Nucleus accumbens (tissue), 56 donors: ENCODE measurements around the gene IL1RN.

ENCODE experiments used
- DNase-seq, 56 donors: peaks; one replicate each; lab custom pipeline; 2025; lab: John Stamatoyannopoulos, UW

Gene IL1RN

DNA sequence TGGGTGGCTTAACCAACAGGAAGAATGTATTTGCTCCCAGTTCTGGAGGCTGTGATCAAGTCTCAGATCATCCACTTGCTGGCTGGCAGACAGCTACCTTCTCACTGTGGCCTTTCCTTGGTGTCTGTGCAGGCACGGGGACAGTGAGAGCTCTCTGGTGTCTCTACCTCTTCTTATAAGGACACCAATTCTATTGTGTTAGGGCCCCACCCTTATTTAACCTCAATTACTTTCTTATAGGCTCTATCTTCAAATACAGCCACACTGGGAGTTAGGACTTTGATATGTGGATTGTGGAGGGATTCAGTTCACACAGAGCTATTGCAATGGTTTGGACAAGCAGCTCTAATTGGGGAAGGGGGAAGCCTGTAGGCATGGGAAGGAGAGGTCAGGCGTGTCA lies 25.3 kb upstream of the IL1RN start:
- no peak for DNase-seq

GRCh38 chr2:113103277-113103676 lies 24.1 kb upstream of the IL1RN start:
- DNase-seq: no peak

GRCh38 chr2:113104054-113104611 lies 23.3 kb upstream of the IL1RN start:
- peak in 12 of 56 donors; percentile 7 to 67 (median 11) for DNase-seq

DNA sequence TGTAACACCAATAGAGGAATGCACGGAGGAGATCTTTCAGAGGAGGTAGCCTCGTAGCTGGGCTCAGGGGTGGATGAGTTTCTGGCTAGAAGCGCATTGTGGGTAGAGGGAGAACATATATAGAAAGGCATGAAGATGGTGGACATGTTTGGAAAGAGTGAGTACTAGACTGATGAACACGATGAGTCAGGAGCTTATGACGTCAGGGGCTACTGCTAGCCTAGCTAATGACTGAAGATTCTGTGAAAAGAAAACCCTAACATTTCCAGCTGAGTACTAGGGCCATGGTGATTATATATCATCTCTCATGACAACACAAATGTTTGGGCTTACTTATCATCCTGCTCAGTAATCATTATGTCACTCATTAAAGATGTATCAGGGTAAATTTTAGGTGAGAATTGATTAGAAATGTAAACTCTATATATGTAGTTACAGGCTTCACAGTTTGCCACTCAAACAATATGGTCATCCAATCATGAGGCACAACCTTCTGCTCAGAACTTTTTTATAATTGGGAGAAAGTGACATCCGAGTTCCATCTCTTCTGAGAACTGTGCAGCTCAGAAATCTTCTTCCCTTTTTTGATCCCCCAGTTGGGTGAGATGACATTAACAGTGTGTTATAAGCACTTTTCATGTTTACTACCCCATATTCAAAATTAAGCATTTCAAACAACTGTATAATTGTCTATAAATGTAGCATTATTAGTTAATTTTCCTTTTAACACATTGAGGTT lies 22.2 kb upstream of the IL1RN start:
- no peak for DNase-seq

- no peak for DNase-seq
These were observed 16.3 kb upstream of the IL1RN start for GRCh38 chr2:113111121-113111520.

- DNase-seq: no peak
These were observed 15.5 kb upstream of the IL1RN start for GRCh38 chr2:113111823-113112287.

GRCh38 chr2:113112441-113112840 lies 15.0 kb upstream of the IL1RN start:
- no peak for DNase-seq

DNA sequence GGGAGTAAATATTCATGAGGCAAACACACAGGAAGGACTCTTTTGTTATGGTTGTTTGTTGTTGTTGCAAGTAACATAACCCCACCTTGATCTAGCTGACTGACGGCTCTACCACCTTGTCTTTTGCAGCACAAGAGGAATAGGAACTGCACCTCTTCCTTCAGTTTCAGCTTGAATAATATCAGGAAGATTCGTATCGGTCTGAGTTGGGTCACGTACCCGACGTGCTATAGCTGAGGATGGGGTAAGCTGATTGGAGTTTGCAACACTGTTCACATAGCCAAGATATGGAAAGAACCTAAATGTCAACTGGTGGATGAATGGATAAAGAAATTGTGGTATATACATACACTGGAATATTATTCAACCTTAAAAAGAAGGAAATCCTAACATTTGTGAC lies 14.5 kb upstream of the IL1RN start:
- DNase-seq: no peak

- DNase-seq: no peak
These were observed 13.6 kb upstream of the IL1RN start for GRCh38 chr2:113113807-113114206.

DNA sequence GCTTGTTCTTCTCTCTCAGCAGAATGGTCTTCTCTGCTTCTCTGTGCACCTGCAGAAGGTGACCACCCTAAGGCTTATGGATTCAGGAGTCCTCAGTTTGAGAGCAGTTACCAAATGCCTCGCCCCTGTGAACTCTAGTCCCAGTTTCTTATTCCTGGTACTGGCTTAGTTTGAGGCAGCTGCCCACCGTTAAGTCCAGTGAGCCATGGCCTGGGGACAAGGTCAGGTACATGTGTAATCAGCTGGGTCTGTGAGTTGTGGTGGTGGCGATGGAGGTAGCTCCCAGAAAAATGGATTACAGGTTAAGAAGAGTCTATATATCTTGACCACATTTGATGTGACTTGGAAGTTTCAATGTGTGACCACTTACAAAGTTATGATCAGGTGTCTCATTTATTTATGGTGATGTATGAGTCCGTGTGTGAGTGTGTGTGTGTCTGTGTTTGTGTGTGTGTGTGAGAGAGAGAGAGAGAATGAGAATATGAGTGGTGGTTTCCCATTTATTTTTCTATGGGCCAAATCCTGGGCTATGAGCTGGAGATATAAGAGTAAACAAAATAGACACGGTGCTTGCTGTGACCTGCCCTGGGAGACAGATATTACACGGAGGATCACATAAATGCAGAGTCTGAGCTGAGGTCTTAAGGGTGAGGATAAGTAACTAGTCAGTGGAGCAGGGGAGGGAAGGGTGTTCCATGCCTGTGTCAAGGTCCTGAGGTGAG lies 13.0 kb upstream of the IL1RN start:
- no peak for DNase-seq

DNA sequence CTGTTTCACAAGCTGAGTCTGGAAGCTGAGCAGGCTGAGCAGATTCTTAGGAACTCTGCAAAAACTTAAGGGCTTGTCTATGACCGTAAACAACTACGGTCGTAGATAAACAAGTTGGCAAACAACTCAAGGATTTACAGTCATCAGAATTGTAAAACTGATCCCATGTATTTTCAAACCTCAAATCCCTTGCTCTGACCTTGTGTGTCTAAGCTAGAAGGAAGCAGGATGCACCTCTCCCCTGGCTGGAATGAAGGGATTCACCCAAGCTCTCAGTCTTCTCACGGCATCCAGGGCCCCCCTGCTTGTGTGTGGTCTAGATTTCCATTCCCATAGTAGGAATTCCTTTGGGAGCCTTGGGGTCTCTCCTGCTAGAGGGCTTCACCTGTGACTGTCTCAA lies 12.4 kb upstream of the IL1RN start:
- no peak for DNase-seq

DNA sequence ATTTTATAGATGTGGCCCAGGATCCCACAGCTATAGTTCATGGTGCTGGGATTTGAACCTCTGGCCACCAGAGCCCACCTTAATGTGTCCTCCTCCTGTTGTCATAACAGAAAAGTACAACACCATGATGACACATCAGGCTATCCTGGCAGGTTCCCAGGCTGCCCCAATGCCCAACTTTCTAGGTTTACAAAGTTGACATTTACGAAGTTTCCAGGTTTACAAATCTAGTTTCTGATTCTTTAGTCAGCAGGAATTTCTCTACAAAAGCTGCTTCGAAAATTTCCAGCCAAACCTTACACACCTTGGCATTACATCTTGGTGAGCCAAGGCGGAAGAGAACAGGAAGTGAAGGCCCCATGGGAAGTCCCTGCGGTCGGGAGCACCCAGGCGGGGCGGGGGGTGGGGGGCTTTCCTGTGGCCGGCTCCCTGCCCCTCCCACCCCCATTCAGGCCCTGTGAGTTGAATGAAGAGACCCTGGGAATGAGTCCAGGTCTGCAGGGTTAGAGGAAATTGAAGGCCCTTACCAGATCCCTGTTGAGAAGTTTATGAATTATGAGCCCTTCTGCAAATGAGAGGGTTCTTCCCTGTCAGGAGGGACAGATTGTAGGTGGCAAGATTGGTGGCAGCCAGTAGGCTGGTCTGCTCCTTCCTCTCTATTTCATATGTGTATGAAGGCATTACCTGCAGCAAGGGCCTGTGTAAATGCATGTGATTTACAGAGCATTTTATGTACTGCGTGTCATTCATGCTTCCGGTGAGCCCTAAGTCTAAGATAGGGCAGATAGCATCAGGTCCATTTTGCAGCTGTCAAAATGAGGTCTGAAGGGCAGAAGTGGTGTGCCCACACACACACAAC lies 11.1 kb upstream of the IL1RN start:
- no peak for DNase-seq

DNA sequence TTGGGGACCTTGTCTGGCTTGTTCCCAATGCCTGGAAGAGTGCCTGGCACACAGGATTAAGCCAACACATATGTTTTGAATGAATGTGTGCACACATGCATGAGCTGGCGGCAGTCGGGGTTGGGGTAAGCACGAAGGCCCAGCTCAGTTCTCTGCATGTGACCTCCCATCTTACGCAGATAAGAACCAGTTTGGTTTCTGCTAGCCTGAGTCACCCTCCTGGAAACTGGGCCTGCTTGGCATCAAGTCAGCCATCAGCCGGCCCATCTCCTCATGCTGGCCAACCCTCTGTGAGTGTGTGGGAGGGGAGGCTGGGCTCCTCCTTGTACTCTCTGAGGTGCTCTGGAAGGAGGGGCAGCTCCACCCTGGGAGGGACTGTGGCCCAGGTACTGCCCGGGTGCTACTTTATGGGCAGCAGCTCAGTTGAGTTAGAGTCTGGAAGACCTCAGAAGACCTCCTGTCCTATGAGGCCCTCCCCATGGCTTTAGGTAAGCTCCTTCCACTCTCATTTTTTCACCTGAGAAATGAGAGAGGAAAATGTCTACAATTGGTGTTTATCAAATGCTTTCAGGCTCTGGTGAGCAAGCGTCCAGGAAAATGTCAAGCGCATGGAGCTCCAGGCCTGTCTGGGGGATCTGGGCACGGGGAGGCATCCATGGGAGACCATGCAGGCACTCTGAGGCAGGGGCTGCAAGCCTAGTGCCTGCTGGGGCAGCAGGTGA lies 9.7 kb upstream of the IL1RN start:
- no peak for DNase-seq

DNA sequence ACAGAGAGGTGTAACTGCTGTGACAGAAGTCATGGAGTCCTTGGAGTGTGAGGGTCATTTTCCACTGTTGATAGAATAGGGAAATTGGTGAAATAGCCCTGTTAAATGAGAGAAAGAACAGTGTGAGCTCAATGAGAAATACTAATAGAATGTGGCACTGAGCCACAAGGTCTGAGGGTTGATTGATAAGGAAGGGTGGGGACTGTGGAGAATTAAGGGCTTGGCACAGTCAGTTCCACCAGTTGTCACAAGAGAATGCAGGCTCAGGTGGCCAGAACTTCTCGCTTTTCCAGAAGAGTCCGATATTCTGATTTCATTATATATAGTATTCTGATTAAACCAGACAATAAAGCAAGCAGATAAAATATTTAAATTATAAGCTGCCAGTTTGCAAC lies 9.1 kb upstream of the IL1RN start:
- no peak for DNase-seq

DNA sequence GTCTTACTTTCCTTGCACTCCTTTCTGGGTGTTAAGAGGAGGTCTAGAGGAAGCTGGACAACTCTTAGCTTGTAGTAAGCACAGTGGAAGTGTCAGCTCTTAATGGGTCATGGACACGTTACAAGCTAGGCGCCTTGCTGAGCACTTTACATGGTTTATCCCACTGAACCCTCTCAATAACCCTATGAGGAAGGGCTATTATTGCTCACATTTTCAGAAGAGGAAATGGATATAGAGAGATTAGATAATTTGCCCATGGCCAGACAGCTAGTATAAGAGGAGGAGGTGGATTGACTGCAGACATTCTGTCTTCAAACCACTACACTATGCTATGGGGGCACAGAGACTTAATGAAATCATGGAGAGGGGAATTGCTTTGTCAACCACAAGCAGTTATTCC lies 8.3 kb upstream of the IL1RN start:
- no peak for DNase-seq

- no peak for DNase-seq
These were observed 6.5 kb upstream of the IL1RN start for GRCh38 chr2:113120861-113121260.

DNA sequence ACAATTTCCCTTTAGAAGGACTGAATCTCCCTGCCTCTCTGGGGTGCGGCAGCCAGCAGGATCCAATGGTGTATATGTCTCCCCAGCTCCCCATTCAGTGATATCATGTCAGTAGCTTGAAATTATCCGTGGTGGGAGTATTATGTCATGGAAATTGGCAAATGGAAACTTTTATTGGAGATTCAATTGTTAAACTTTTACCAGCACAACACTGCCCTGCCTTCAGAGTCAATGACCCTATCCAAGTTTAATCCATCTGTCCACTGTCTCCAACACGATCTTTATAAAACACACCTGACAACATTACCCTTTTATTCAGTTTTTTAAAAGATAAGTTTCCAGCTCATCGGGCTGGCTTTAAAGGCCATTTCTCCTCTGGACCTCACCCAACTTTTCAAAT lies 5.0 kb upstream of the IL1RN start:
- DNase-seq: no peak

- DNase-seq: no peak
These were observed 3.7 kb upstream of the IL1RN start for GRCh38 chr2:113123726-113124125.

DNA sequence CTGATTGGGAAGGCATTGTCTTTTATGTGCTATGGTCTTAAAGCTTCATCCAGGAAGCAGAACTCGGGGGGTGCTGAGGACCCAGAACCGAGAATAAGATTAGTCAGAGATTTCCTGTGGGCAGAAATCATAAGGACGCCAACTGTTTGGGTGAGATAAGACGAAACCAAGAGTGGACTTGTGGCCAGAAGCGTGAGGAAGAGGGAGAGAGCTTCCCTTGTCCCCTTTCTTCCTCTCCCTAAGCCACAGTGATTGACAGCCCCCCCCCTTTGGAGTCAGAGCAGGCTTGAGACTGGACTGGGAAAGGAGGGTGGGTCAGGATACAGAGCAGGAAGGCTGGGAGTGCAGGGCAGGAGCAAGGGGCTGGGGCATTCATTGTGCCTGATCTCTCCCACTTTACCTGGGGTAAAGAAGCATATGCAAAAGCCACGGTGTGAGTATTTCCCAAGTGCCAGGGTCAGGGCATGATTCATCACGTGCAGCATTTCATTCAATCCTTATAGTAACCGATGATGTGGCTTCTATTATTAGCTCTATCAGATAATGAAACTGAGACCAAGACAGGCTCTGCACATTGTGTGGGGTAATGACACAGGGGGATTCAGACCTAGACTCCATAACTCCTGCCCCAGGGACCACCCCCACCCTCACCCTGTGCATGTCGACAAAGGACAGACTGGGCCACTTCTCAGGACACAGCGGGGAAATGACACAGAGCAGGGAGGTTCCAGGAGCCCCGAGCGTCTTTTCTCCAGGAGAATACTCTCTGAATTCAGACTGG lies 3.0 kb upstream of the IL1RN start:
- DNase-seq: no peak
